ENCODE data around the gene UBE2Z. TPM values are rescaled to one million over a fixed set of nuclear protein-coding genes. Genes with fewer than 3 reads are reported as not detected.
A peak's percentile ranks its signal among the peaks of the same experiment; 100 is the strongest.

The UBE2Z gene
- total and polyA plus RNA-seq, 2 of the 13 experiments (the other 11 are each of a cell fraction or from before 2014, with no cell fraction given): 63.2 to 122 TPM

GRCh38 chr17:48970865-48971687 is 62.9 kb downstream of the UBE2Z start (continued):
- TF ChIP-seq ZNF431 (CRISPR knock-in tag; IDR thresholded peaks at IDR 0.05; ENCODE audit: borderline replicate concordance, low read depth): 0 out of 2 replicates have a peak, but pooled peaks have one; percentile 74
- TF ChIP-seq REST (IDR thresholded peaks at IDR 0.05; ENCODE audit: borderline replicate concordance in 1 of 2, low read depth in 1 of 2, low read length in 2 of 2): peak in 1 of 2 experiments; percentile 27; a peak in 1 of 4 replicates
- 0 out of 2 replicates have a peak, but pooled peaks have one; percentile 56 for TF ChIP-seq ZNF362 (CRISPR knock-in tag; IDR thresholded peaks at IDR 0.05; ENCODE audit: borderline replicate concordance)
- TF ChIP-seq CREB1 (IDR thresholded peaks at IDR 0.05): 0 out of 2 replicates have a peak, but pooled peaks have one; percentile 15
- peak; percentile 84 for TF ChIP-seq CREB1 (CRISPR knock-in tag; IDR thresholded peaks at IDR 0.05)
- no peak for TF ChIP-seq ZNF343 (CRISPR knock-in tag; IDR thresholded peaks at IDR 0.05)
- no peak for TF ChIP-seq ZNF546 (CRISPR knock-in tag; conservative IDR thresholded peaks at IDR 0.05)
- no peak for TF ChIP-seq SIX1 (CRISPR knock-in tag; IDR thresholded peaks at IDR 0.05; ENCODE audit: borderline replicate concordance)
- no peak for TF ChIP-seq GPN1 (CRISPR knock-in tag; IDR thresholded peaks at IDR 0.05; ENCODE audit: borderline replicate concordance)
- TF ChIP-seq ZNF138 (CRISPR knock-in tag; IDR thresholded peaks at IDR 0.05; ENCODE audit: low read depth): no peak
- no peak for TF ChIP-seq NCOA5 (CRISPR knock-in tag; IDR thresholded peaks at IDR 0.05)
- TF ChIP-seq ZNF607 (CRISPR knock-in tag; IDR thresholded peaks at IDR 0.05; ENCODE audit: borderline replicate concordance): no peak
- peak; percentile 58; the same call in 1 of the 2 replicates for TF ChIP-seq ZBTB21 (CRISPR knock-in tag; IDR thresholded peaks at IDR 0.05)
- TF ChIP-seq SAFB2 (CRISPR knock-in tag; IDR thresholded peaks at IDR 0.05; ENCODE audit: borderline replicate concordance, low read depth): no peak
- TF ChIP-seq ZNF773 (CRISPR knock-in tag; IDR thresholded peaks at IDR 0.05; ENCODE audit: borderline replicate concordance): no peak
- 0 out of 2 replicates have a peak, but pooled peaks have one; percentile 72 for TF ChIP-seq ARID2 (CRISPR knock-in tag; IDR thresholded peaks at IDR 0.05; ENCODE audit: borderline replicate concordance)
- TF ChIP-seq ZSCAN25 (CRISPR knock-in tag; IDR thresholded peaks at IDR 0.05): peak; percentile 89
- peak; percentile 93 for TF ChIP-seq ZNF792 (CRISPR knock-in tag; IDR thresholded peaks at IDR 0.05)
- TF ChIP-seq RELA (CRISPR knock-in tag; IDR thresholded peaks at IDR 0.05): peak; percentile 54; the same call in 1 of the 2 replicates
- 0 out of 2 replicates have a peak, but pooled peaks have one; percentile 40 for TF ChIP-seq ZBTB25 (CRISPR knock-in tag; IDR thresholded peaks at IDR 0.05)
- peak; percentile 46; the same call in 1 of the 2 replicates for TF ChIP-seq SP4 (CRISPR knock-in tag; IDR thresholded peaks at IDR 0.05)
- TF ChIP-seq ZNF878 (CRISPR knock-in tag; IDR thresholded peaks at IDR 0.05): peak; percentile 47; the same call in 1 of the 2 replicates
- no peak for TF ChIP-seq ZNF326 (CRISPR knock-in tag; IDR thresholded peaks at IDR 0.05; ENCODE audit: borderline replicate concordance)
- TF ChIP-seq HOXA3 (CRISPR knock-in tag; IDR thresholded peaks at IDR 0.05): peak; percentile 82
- no peak for TF ChIP-seq GTF2F1 (IDR thresholded peaks at IDR 0.05; ENCODE audit: low read length)

Data from HepG2 (cell line).